HG03460 (cell line): ENCODE results near the gene CCDC186.

ENCODE experiments used
- ATAC-seq: cut with Tn5 transposase; IDR thresholded peaks from one replicate; pipeline ENCODE4 v1.9.1; 2021; ENCODE audit not compliant: unreplicated experiment

CCDC186 gene

GRCh38 chr10:114073395-114074186 is 100.4 kb downstream of the CCDC186 start:
- ATAC-seq, result no peak

GRCh38 chr10:114071178-114071577 is 102.8 kb downstream of the CCDC186 start:
- no peak for ATAC-seq
